ENCODE results near the gene CADM1.

The CADM1 gene

GRCh38 chr11:115279813-115280761 lies 224.1 kb downstream of the CADM1 start:
- no peak for DNase-seq (ENCODE audit: low spot score)

GRCh38 chr11:115276799-115277198 lies 227.4 kb downstream of the CADM1 start:
- DNase-seq (ENCODE audit: low spot score): no peak

GRCh38 chr11:115276191-115276590 lies 228.0 kb downstream of the CADM1 start:
- no peak for DNase-seq (ENCODE audit: low spot score)

- DNase-seq (ENCODE audit: low spot score): no peak
Measured at GRCh38 chr11:115275045-115275444, 229.2 kb downstream of the CADM1 start.

- no peak for DNase-seq (ENCODE audit: low spot score)
Measured at GRCh38 chr11:115272925-115273324, 231.3 kb downstream of the CADM1 start.

- no peak for DNase-seq (ENCODE audit: low spot score)
Measured at GRCh38 chr11:115271643-115272042, 232.6 kb downstream of the CADM1 start.

GRCh38 chr11:115269191-115269950 lies 234.8 kb downstream of the CADM1 start:
- DNase-seq (ENCODE audit: low spot score): no peak

GRCh38 chr11:115267871-115268270 lies 236.3 kb downstream of the CADM1 start:
- no peak for DNase-seq (ENCODE audit: low spot score)

- DNase-seq (ENCODE audit: low spot score): no peak
Measured at GRCh38 chr11:115267238-115267781, 236.9 kb downstream of the CADM1 start.

- no peak for DNase-seq (ENCODE audit: low spot score)
Measured at GRCh38 chr11:115266066-115266639, 238.1 kb downstream of the CADM1 start.

GRCh38 chr11:115263799-115264656 lies 240.2 kb downstream of the CADM1 start:
- DNase-seq (ENCODE audit: low spot score): no peak

- DNase-seq (ENCODE audit: low spot score): no peak
Measured at GRCh38 chr11:115258216-115258615, 246.0 kb downstream of the CADM1 start.

GRCh38 chr11:115257678-115258077 lies 246.5 kb downstream of the CADM1 start:
- DNase-seq (ENCODE audit: low spot score): no peak

GRCh38 chr11:115257270-115257669 lies 246.9 kb downstream of the CADM1 start:
- no peak for DNase-seq (ENCODE audit: low spot score)

- DNase-seq (ENCODE audit: low spot score): no peak
Measured at GRCh38 chr11:115256397-115257197, 247.6 kb downstream of the CADM1 start.

GRCh38 chr11:115255006-115255762 lies 249.0 kb downstream of the CADM1 start:
- no peak for DNase-seq (ENCODE audit: low spot score)

- DNase-seq (ENCODE audit: low spot score): no peak
Measured at GRCh38 chr11:115251126-115251525, 253.1 kb downstream of the CADM1 start.

GRCh38 chr11:115249061-115249578 lies 255.1 kb downstream of the CADM1 start:
- DNase-seq (ENCODE audit: low spot score): no peak

GRCh38 chr11:115247953-115248352 lies 256.3 kb downstream of the CADM1 start:
- no peak for DNase-seq (ENCODE audit: low spot score)

- no peak for DNase-seq (ENCODE audit: low spot score)
Measured at GRCh38 chr11:115247361-115247760, 256.9 kb downstream of the CADM1 start.

Measured in SW480 (cell line).